RKO (cell line): Measurements from ENCODE around the gene ERBB4.

ENCODE experiments used
- DNase-seq: peaks from one replicate; pipeline ENCODE4 v3.0.0-alpha.2; 2016; ENCODE audit warnings: low spot score

The ERBB4 gene

GRCh38 chr2:211329882-211330281 is 1208.7 kb downstream of the ERBB4 start:
- no peak for DNase-seq

GRCh38 chr2:211329421-211329820 is 1209.2 kb downstream of the ERBB4 start:
- DNase-seq, result no peak

- DNase-seq, result no peak
Observed at GRCh38 chr2:211328126-211328525, 1210.5 kb downstream of the ERBB4 start.
